Thyroid gland (tissue), 4 donors: Measurements from ENCODE around the gene MTCL1. TPM values are rescaled to one million over a fixed set of nuclear protein-coding genes. Genes with fewer than 3 reads are reported as not detected.

Source experiments
- DNase-seq, 2 donors: peaks; one replicate each; pipeline ENCODE4 v3.0.0-alpha.2; 2019
- H3K27ac ChIP-seq, 3 donors: fragments of 200-600 bp; sonication (generic); 1 replicate in 2 of 3; 2 replicates in 1 of 3; pipeline ENCODE4 v1.5.1; 2016 to 2019; ENCODE audit warnings: mild to moderate bottlenecking in 1 of 3, moderate library complexity in 1 of 3
- H3K27me3 ChIP-seq: fragments of 200-600 bp; sonication (generic); one replicate; pipeline ENCODE4 v1.5.1; 2019
- H3K36me3 ChIP-seq, 2 donors: fragments of 200-600 bp; sonication (generic); one replicate each; pipeline ENCODE4 v1.5.1; 2016 to 2019
- H3K4me1 ChIP-seq, 2 donors: fragments of 200-600 bp; sonication (generic); one replicate each; pipeline ENCODE4 v1.5.1; 2017 to 2019
- H3K4me3 ChIP-seq, 3 donors: fragments of 200-600 bp; sonication (generic); replicated peaks in 1 of 3; 1 replicate in 2 of 3; 2 replicates in 1 of 3; pipeline ENCODE4 v1.5.1; 2016; ENCODE audit warnings: mild to moderate bottlenecking in 1 of 3
- H3K9me3 ChIP-seq: fragments of 200-600 bp; sonication (generic); one replicate; pipeline ENCODE4 v1.5.1; 2017
- POLR2A ChIP-seq, 2 donors: fragments of 450-650 bp; IDR thresholded peaks; one replicate each; pipeline ENCODE4 v1.6.1; 2017; ENCODE audit warnings: antibody characterized with exemption in 2 of 2, mild to moderate bottlenecking in 2 of 2, moderate library complexity in 1 of 2
- WGBS, 2 donors: methylation state at CpG; one replicate each; pipeline ENCODE4 v1.1.5; 2017; 5-methylcytosine and 5-hydroxymethylcytosine counted together
- intact Hi-C: fragments of 100-400 bp; cut with DNase I; formaldehyde crosslinking; loops from one replicate; pipeline ENCODE4 v1.15.1; 2023
- total RNA-seq, 4 donors: library from RNA; depleted of rRNA; stranded (reverse); fragments of >200 nt; gene quantifications; one replicate each; pipeline ENCODE4 v1.2.3, GENCODE V29; 2016
- TF ChIP-seq, protein P1 (sequence below), 6 experiments: fragments of 200-600 bp in 3 of 6; fragments of 450-650 bp in 3 of 6; sonication (generic) in 3 of 6; IDR thresholded peaks; one replicate each; pipeline ENCODE4 v1.5.1; 2016 to 2019; ENCODE audit warnings: antibody characterized with exemption in 6 of 6, mild to moderate bottlenecking in 2 of 6, inconsistent platforms in 1 of 6, moderate library complexity in 1 of 6

MTCL1 gene
- total RNA-seq, 4 donors from 2014 or later = 2.0 to 3.2 (median 2.5) TPM

DNA sequence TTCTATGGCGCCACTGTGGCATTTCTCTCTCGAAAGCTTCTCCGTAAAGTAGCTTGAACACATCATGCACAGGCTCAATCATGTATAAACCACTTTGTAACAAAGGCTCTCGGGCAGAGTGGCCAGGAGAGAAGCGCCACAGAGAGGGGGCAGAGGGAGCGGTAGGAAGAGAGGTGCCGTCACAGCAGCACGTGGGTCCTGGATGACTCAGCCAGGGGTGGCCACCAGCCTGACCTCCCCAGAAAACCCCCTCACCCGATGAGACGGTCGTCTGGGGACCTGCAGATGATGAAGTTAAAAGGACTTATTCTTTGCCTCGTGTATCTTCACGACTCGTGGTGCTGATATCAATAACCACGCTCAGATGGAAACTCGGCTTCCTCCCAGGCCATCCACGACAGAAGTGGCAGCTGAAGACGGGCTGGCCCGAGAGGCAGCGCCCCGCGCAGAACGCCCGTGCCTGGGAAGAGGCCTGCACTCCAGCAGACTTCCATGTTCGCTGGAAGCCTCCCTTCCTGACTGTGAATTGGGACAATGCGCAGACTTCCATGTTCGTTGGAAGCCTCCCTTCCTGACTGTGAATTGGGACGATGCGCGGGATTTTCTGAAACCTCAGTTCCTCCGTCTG, 46.4 kb upstream of the MTCL1 start:
- no peaks in the 10 kb centered on the region for H3K36me3 ChIP-seq
- intact Hi-C loops = loop anchor here (2.0 kb wide), 1 partner anchor 332 kb away; no protein-coding TSS in a partner anchor
- H3K27ac ChIP-seq = peak overlapping the region in 1 of 3 donors; percentile 18
- H3K4me3 ChIP-seq = no peak overlapping the region
- peak; percentile 59 to 62 for DNase-seq
- H3K9me3 ChIP-seq = no peaks in the 10 kb centered on the region
- no peaks in the 10 kb centered on the region for H3K27me3 ChIP-seq
- 66 to 77% methylated on average over 31 of the region's 31 CpGs for whole genome bisulfite sequencing, 2 donors
- H3K4me1 ChIP-seq = peaks cover 5 to 11% of the 10 kb centered on the region in 2 donors
- no peak for TF ChIP-seq POLR2A (IDR thresholded peaks at IDR 0.05)

DNA sequence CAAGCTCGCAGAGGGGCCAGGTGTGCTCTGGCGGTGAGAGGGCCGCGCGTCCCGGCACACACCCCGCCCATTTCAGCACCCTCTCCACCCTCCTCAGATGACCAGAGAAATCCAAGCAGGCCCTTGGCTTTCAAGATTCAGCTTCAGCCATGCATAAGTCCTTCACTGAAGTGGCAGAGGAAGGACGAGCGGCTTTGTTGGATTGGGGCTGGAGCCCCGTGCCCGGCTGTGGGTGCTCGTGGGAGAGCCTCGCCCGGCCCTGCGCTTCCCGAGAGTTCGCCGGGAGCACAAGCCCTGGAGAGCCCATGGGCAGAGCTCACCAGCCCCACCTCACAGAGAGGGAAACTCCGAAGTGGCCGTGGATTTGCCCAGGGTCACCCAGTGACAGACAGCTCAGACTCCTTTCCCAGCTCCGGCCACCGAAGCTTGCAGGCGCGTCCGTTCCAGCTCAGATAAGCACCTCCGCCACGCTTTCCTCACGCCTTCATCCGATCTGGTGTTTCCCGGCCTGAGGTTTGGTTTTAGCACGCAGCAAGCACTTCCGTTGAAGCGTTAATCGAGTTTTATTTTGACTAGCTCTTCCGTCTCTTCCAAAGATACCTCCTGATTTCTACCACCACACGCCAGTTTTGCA, 45.6 kb upstream of the MTCL1 start:
- Histone ChIP-seq H3K4me1 (peaks cover 5 to 11% of the 10 kb centered on the region in 2 donors), H3K27me3 (no peaks in the 10 kb centered on the region), H3K9me3 (no peaks in the 10 kb centered on the region), H3K4me3 (no peak overlapping the region), H3K36me3 (no peaks in the 10 kb centered on the region), H3K27ac (peak overlapping the region in 1 of 3 donors; percentile 37)
- intact Hi-C loops = loop anchor here (2.0 kb wide), 1 partner anchor 331 kb away; no protein-coding TSS in a partner anchor
- 36 to 57% methylated on average over 34 of the region's 36 CpGs for WGBS, 2 donors
- peak; percentile 81 to 87 for DNase-seq
- TF ChIP-seq, protein P1, sequence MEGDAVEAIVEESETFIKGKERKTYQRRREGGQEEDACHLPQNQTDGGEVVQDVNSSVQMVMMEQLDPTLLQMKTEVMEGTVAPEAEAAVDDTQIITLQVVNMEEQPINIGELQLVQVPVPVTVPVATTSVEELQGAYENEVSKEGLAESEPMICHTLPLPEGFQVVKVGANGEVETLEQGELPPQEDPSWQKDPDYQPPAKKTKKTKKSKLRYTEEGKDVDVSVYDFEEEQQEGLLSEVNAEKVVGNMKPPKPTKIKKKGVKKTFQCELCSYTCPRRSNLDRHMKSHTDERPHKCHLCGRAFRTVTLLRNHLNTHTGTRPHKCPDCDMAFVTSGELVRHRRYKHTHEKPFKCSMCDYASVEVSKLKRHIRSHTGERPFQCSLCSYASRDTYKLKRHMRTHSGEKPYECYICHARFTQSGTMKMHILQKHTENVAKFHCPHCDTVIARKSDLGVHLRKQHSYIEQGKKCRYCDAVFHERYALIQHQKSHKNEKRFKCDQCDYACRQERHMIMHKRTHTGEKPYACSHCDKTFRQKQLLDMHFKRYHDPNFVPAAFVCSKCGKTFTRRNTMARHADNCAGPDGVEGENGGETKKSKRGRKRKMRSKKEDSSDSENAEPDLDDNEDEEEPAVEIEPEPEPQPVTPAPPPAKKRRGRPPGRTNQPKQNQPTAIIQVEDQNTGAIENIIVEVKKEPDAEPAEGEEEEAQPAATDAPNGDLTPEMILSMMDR (IDR thresholded peaks at IDR 0.05) = no peak
- no peak for TF ChIP-seq POLR2A (IDR thresholded peaks at IDR 0.05)

DNA sequence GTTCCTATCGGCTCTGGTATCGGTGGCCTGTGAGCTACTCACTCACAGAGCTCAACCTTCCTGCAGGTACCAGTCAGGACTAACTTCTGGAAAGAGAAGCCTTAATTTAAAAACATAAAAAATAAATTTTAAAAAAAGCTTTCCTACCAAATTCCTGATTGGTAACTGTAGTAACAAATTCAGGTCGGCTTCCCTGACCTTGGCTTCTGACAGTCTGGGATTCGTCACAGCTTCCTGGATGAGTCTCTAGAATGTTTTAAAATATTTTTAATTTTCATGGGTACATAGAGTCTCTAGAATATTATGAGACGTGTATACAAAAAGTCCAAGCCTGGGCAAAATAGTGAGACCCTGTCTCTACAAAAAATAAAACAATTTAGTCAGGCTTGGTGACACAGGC, 45.0 kb upstream of the MTCL1 start:
- DNase-seq = no peak
- H3K27me3 ChIP-seq = no peaks in the 10 kb centered on the region

DNA sequence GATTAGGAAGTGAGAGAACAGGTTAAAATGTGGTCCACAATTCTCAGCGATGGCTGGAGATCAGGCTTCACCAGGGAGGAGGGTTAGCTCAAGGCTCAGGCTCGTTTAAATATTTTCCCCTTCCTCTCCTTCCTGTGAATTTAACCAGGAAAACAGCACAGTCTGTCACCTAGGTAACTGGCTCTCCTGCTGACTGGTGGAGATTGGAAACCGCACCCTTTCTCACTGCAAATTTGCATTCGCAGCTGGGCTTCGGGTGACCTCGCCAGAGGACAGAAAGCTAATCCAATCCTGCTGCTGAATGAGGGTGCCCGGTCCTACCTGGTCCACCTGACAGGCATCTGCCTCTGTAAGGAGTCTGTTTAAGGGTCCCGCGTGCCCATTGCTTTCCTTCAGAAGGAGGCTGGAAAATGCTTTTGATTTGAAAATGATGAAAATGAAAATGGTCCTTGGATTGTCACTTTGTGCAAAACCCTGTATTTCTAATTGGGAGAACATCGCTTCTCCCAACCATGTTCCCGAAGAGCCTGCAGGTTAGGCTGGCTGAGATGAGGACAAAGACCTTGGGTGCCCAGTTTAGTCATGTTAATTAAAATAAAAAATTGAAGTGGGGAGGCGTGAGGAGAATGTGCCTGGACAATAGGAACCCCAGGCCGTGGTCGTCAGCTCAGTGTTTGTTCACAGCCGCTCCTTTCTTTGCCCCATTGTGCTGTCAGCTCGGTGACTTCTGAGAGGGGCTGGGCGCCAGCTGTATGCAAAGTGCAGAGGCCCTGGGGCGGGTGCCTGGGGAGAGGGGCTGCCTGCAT, 43.4 kb upstream of the MTCL1 start:
- no peaks in the 10 kb centered on the region for H3K36me3 ChIP-seq
- intact Hi-C loops = no loop called here
- H3K27me3 ChIP-seq = no peaks in the 10 kb centered on the region
- WGBS, 2 donors = 60 to 61% methylated on average over 18 of the region's 18 CpGs
- peaks cover 5 to 11% of the 10 kb centered on the region in 2 donors for H3K4me1 ChIP-seq
- DNase-seq = no peak
- H3K27ac ChIP-seq = no peak overlapping the region
- no peak for TF ChIP-seq POLR2A (IDR thresholded peaks at IDR 0.05)
- TF ChIP-seq, protein P1 (IDR thresholded peaks at IDR 0.05) = no peak
- no peak overlapping the region for H3K4me3 ChIP-seq
- no peaks in the 10 kb centered on the region for H3K9me3 ChIP-seq

More for the DNA sequence above, 45.0 kb upstream of the MTCL1 start:
- Histone ChIP-seq H3K4me3 (no peak overlapping the region), H3K27ac (no peak overlapping the region), H3K9me3 (no peaks in the 10 kb centered on the region), H3K4me1 (peaks cover 5 to 11% of the 10 kb centered on the region in 2 donors), H3K36me3 (no peaks in the 10 kb centered on the region)
- 88 to 93% methylated on average over 5 of the region's 5 CpGs for WGBS, 2 donors
- intact Hi-C loops = no loop called here
- TF ChIP-seq, protein P1 (IDR thresholded peaks at IDR 0.05) = no peak
- no peak for TF ChIP-seq POLR2A (IDR thresholded peaks at IDR 0.05)

DNA sequence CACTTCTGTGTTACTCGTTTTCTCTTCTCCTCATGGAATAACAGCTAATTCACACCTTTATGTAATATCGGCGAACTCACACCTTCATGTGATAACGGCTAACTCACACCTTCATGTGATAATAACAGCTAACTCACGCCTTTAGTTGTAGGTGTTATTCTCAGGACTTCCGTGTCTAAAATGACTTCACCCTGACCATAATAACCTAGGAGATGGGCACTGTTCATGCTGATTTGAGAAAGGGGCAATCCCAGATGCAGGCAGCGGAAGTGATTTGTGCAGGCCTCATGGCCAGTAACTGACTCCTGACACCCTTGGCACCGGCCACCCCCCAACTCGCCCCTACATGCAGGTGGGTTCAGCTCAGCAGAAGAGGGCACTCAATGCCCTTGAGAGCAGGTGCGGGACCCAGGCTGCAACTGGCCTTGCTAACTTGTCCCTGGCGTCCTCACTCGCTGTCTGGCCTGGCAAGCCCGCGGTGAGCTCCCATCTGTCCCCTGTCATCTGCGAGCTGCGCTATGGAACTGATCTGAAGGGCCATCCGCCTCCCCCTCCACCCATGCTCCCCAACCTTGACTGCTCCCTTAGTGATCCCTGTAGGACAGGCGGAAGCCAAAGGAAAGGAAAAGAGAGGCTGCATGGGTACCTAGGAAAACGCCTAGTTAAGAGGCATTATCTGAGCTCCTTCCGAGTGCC, 42.6 kb upstream of the MTCL1 start:
- WGBS, 2 donors = 94 to 95% methylated on average over 16 to 20 of the region's 20 CpGs
- Histone ChIP-seq H3K4me1 (peaks cover 5 to 11% of the 10 kb centered on the region in 2 donors), H3K36me3 (no peaks in the 10 kb centered on the region), H3K27ac (no peak overlapping the region), H3K27me3 (no peaks in the 10 kb centered on the region), H3K4me3 (no peak overlapping the region), H3K9me3 (no peaks in the 10 kb centered on the region)
- no peak for DNase-seq
- TF ChIP-seq, protein P1 (IDR thresholded peaks at IDR 0.05) = no peak
- no peak for TF ChIP-seq POLR2A (IDR thresholded peaks at IDR 0.05)
- intact Hi-C loops = no loop called here
